ENCODE measurements around the gene SCN4A.

The SCN4A gene

DNA sequence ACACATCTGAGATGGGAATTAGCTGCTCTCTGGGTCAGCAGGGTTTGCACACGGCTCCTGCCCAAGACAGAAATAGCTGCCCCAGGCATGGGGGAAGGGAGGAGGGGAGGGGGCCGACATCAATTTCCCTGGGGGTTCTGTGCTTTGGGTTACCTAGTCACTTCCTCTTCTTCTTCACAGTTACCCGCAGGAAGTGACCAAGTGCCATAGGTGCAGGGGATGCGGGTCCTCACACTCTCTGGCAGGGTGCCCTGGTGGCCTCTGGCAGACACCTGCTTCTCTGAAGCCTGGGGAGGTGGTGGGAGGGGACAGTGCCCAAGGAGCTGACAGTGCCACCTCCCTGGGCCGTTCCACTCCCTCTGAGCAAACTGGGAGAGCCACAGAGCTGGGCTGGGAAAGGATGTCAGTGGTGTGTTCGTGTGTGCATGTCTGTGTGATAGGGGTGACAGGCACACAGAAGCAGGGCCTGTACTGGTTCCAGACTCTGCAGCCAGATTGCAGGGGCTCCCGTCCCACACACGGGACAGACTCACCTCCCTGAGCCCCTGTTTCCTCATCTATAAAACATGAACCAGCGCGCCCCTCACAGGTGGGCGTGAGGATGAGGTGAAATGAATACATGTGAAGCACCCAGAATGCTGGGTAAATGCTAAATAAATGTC lies 18.2 kb downstream of the SCN4A start:
- DNase-seq: no peak

- DNase-seq: no peak
These were observed 21.5 kb downstream of the SCN4A start for GRCh38 chr17:63950940-63951907.

GRCh38 chr17:63949576-63950250 lies 23.0 kb downstream of the SCN4A start:
- no peak for DNase-seq

- DNase-seq: no peak
These were observed 24.2 kb downstream of the SCN4A start for GRCh38 chr17:63948521-63948920.

GRCh38 chr17:63947711-63948330 lies 24.9 kb downstream of the SCN4A start:
- no peak for DNase-seq

GRCh38 chr17:63946440-63947363 lies 26.0 kb downstream of the SCN4A start:
- DNase-seq: no peak

DNA sequence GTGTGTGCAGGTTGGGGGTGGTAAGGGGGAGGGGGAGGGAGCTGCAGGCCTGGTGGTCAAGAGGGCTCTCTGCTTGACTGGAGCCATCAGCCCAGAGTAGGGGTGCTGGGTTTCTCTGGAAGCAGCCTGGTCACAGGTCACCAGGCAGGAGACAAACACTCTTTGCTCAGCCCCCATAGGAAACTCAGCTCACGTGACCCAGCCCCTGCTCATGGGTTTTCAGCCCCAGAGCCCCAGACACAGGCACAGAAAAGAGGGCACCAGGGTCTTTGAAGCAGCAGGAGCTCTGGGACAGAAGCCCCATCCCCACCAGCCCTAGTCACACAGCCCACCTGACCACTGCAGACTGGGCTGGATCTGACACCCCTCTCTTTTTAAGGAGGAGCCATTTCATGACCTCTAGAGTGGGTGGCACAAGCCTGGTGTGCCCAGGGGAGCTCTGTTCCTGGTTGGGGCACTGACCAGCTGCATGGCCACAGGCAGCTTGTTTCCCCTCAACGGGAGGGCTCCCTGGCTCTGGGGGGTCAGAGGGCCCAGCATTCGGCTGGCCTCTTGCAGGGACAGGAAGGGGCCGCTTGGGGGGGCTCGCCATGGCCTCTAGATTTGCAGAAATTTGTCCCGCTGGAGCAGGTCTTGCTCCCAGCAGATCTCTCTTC lies 26.8 kb downstream of the SCN4A start:
- no peak for DNase-seq

DNA sequence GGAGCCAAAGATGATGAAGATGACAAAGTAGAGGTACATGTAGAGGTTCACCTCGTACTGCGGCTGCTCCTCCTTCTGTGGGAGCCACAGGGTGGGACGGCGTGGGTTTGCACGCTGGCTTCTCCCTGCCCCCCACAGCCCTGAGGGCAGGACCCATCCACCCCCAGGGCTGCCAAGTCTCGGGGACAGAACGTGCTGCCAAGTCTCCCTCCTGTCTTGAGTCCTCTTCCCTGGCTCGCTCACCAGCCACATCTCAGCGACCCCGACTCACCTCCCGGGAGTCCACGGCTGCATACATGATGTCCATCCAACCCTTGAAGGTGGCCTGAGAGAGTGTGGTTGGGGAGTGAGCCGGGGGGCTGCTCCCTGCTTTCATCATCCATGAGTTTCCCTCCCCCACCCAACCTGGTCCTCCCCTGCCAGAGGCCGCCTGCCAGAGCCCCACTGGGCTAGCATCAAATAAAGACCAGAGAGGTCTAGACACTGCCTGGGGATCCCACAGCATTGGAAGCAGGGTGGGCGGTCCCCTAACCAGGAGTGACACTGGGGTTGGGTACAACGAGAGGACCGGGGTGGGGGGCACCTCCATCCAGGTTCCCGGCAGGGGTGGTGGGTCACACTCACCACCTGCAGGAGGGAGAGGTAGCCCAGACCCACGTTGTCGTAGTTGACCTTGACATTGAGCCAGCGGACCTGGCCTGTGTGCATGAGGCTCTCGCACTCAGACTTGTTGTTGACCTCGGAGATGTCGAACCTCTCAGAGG lies 27.8 kb downstream of the SCN4A start:
- no peak for DNase-seq

DNA sequence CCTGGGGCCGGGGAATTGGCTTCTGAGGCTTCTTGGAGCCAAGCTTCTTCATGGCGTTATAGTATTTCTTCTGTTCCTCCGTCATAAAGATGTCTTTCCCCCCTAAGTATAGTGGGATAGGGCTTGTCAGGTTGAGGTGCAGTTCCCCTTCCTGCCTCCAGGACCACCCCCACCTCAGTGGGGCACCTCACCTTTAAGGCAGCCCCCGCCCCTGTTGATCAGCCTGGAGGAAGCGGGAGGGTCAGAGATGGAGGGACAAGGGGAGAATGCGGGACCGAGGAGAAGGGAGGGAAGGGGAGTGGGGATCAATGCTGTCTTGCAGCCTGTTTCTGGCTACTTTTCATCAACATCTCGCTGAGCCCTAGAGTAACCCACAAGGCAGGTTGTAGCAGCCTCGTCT lies 29.0 kb downstream of the SCN4A start:
- DNase-seq: no peak

- no peak for DNase-seq
These were observed 30.3 kb downstream of the SCN4A start for GRCh38 chr17:63942309-63942985.

DNA sequence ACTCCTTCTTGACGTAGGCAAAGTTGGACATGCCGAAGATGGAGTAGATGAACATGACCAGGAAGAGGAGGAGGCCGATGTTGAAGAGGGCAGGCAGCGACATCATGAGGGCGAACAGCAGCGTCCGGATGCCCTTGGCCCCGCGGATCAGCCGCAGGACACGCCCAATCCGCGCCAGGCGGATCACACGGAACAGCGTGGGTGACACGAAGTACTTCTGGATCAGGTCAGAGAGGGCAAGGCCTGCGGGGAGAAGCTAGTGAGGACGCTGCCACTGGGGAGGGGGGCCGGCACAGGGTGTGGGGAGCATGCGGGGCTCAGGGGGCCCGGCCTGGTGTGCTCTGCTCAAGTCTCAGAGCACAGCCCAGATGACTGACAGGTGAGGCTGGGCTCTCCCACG lies 31.0 kb downstream of the SCN4A start:
- no peak for DNase-seq

- DNase-seq: no peak
These were observed 31.6 kb downstream of the SCN4A start for GRCh38 chr17:63941162-63941561.

- no peak for DNase-seq
These were observed 32.1 kb downstream of the SCN4A start for GRCh38 chr17:63940584-63940983.

DNA sequence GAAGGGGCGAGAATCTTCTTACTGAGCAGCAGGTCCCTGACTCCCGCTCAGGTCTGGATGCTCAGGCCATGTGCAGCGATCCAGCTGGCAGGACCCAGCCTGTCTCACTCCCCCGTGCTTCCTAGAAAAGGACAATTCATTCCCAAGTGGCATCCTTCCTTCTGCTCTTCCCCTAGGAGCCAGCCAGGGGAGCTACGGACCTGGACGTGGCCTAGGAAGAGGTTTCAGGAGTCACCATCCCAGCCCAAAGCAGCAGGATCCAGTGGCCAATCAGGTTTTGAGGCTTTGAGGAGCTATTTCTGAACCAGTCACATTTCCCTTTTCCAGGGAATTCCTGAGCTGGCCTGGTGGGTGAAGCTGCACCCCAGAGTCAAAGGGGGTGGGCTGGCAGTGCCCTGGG lies 32.8 kb downstream of the SCN4A start:
- no peak for DNase-seq

GRCh38 chr17:63939401-63939800 lies 33.3 kb downstream of the SCN4A start:
- no peak for DNase-seq

GRCh38 chr17:63937920-63938319 lies 34.8 kb downstream of the SCN4A start:
- no peak for DNase-seq

GRCh38 chr17:63937319-63937718 lies 35.4 kb downstream of the SCN4A start:
- DNase-seq: no peak

- DNase-seq: no peak
These were observed 38.3 kb downstream of the SCN4A start for GRCh38 chr17:63934183-63935112.

DNA sequence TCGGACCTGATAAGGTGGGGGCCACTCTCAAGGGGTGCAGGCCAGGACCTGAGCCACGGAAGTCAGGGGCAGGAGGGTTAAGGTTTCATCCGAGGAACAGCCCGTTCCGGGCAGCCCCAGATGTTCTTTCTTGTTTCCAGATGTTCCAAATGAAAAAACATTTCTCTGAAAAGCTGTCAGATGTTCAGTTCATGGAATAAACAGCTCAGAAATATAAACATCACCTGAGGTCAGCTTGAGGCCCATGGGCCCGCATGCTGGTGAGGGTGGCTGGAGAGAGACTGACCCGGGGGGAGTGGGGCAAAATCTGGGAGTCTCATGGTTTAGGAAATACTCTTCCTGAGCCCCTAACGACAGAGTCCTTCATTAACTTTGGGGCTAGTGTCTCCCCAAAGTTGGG lies 39.1 kb downstream of the SCN4A start:
- DNase-seq: no peak
